Measurements from ENCODE around the gene FAAH.

DNA sequence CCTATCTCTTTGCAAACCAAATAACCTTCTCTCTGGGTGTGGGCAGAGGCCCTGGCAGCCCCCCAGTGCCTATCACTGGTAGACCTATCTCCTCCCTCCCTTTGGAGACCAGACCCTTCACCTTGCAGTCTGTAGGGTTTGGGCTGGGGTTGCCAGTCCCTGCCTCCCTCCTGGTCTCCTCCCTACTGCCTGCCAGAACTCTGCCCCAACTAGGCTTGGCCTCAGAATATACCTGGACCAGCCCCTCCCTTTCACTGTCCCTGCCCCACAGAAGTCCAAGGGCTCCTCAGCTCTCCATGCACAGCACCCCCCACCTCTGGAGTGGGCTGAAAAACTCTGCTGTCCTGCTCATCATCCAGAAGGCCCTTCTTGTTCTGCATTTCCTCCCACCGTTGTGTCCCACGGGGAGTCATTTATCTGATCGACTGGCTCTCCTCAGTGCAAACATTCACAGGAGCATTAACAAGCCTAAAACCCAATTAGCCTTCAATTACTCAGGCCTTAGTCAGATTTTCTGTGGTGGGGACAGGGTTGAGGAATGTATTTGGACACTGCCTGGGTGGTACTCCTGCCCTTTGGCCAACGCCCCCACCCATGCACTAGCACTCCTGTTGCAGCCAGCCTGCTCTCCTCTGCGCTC, 67.8 kb downstream of the FAAH start:
- TF ChIP-seq, protein P1, sequence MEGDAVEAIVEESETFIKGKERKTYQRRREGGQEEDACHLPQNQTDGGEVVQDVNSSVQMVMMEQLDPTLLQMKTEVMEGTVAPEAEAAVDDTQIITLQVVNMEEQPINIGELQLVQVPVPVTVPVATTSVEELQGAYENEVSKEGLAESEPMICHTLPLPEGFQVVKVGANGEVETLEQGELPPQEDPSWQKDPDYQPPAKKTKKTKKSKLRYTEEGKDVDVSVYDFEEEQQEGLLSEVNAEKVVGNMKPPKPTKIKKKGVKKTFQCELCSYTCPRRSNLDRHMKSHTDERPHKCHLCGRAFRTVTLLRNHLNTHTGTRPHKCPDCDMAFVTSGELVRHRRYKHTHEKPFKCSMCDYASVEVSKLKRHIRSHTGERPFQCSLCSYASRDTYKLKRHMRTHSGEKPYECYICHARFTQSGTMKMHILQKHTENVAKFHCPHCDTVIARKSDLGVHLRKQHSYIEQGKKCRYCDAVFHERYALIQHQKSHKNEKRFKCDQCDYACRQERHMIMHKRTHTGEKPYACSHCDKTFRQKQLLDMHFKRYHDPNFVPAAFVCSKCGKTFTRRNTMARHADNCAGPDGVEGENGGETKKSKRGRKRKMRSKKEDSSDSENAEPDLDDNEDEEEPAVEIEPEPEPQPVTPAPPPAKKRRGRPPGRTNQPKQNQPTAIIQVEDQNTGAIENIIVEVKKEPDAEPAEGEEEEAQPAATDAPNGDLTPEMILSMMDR (IDR thresholded peaks at IDR 0.05): no peak
- no peak for TF ChIP-seq TEAD4 (IDR thresholded peaks at IDR 0.05; ENCODE audit: borderline replicate concordance, insufficient read depth)
- no peak for TF ChIP-seq POLR2AphosphoS5 (IDR thresholded peaks at IDR 0.05; ENCODE audit: low read depth, low read length)
- TF ChIP-seq, protein P2, sequence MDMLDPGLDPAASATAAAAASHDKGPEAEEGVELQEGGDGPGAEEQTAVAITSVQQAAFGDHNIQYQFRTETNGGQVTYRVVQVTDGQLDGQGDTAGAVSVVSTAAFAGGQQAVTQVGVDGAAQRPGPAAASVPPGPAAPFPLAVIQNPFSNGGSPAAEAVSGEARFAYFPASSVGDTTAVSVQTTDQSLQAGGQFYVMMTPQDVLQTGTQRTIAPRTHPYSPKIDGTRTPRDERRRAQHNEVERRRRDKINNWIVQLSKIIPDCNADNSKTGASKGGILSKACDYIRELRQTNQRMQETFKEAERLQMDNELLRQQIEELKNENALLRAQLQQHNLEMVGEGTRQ (IDR thresholded peaks at IDR 0.05; ENCODE audit: borderline replicate concordance, low read depth, low read length): no peak
- TF ChIP-seq, protein P3, sequence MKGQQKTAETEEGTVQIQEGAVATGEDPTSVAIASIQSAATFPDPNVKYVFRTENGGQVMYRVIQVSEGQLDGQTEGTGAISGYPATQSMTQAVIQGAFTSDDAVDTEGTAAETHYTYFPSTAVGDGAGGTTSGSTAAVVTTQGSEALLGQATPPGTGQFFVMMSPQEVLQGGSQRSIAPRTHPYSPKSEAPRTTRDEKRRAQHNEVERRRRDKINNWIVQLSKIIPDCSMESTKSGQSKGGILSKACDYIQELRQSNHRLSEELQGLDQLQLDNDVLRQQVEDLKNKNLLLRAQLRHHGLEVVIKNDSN (IDR thresholded peaks at IDR 0.05; ENCODE audit: borderline replicate concordance, low read depth): no peak
- no peak for TF ChIP-seq CHD2 (IDR thresholded peaks at IDR 0.05; ENCODE audit: low read length, partially characterized antibody)
- TF ChIP-seq, protein P4, sequence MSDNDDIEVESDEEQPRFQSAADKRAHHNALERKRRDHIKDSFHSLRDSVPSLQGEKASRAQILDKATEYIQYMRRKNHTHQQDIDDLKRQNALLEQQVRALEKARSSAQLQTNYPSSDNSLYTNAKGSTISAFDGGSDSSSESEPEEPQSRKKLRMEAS (IDR thresholded peaks at IDR 0.05; ENCODE audit: low read depth): no peak
- no peak for TF ChIP-seq JUND (IDR thresholded peaks at IDR 0.05)
